C4-2B (cell line): Measurements from ENCODE around the gene ID1.

Experiments
- H3K27ac ChIP-seq: fragments of 450-650 bp; 2 replicates; pipeline ENCODE4 v1.5.1; 2017
- ZFX ChIP-seq: fragments of 450-650 bp; IDR thresholded peaks from 2 replicates; pipeline ENCODE4 v1.6.1; 2017
- TF ChIP-seq, protein P1 (sequence below): fragments of 450-650 bp; conservative IDR thresholded peaks from 2 replicates; pipeline ENCODE4 v1.5.1; 2017; ENCODE audit warnings: mild to moderate bottlenecking

The ID1 gene

DNA sequence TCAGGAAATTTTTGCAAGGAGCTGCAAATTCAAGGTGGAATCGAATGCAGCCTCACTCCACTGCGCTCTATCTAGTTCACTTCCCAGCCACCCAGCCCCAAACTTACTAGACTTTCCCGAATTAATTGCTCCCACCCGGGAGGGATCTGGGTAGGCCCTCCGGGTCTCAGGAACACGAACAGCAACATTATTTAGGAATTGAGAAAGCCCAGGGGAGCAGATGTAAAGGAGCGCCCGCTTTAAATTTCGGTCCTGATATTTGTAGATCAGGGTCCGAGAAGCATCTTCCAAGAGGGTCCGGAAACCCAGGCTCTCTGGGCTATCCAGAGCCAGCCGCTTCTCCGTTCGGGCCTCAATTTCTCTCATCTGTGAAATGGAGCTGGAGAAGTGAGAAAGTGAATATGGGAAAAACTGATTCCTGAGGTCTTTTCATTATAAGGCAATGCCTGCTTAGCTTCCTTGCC lies 490 bp upstream of the ID1 start:
- H3K27ac ChIP-seq, result peak overlapping the region; percentile 85
- TF ChIP-seq, protein P1, sequence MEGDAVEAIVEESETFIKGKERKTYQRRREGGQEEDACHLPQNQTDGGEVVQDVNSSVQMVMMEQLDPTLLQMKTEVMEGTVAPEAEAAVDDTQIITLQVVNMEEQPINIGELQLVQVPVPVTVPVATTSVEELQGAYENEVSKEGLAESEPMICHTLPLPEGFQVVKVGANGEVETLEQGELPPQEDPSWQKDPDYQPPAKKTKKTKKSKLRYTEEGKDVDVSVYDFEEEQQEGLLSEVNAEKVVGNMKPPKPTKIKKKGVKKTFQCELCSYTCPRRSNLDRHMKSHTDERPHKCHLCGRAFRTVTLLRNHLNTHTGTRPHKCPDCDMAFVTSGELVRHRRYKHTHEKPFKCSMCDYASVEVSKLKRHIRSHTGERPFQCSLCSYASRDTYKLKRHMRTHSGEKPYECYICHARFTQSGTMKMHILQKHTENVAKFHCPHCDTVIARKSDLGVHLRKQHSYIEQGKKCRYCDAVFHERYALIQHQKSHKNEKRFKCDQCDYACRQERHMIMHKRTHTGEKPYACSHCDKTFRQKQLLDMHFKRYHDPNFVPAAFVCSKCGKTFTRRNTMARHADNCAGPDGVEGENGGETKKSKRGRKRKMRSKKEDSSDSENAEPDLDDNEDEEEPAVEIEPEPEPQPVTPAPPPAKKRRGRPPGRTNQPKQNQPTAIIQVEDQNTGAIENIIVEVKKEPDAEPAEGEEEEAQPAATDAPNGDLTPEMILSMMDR, result no peak
- TF ChIP-seq ZFX, result no peak

DNA sequence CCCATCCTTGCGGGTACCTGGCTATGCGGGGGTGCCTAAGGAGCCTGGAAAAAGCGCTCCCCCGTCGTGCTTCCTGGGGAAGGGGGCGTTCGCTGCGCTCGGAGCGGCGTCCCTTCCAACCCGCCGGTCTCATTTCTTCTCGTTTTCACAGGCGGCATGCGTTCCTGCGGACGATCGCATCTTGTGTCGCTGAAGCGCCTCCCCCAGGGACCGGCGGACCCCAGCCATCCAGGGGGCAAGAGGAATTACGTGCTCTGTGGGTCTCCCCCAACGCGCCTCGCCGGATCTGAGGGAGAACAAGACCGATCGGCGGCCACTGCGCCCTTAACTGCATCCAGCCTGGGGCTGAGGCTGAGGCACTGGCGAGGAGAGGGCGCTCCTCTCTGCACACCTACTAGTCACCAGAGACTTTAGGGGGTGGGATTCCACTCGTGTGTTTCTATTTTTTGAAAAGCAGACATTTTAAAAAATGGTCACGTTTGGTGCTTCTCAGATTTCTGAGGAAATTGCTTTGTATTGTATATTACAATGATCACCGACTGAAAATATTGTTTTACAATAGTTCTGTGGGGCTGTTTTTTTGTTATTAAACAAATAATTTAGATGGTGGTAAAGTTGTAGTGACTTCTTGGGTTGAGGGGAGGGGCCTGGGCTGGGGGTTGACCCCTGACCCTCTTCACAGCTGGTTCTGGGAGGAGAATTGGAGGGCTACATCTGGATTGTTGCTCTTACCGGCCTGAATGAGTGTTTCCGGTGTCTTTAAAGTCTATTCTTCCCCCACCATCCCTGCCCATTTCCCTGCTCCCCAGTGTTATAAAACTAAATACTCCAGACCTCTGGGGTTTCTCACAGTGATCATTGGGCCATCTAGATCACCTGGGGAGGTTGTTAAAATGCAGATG lies 1.1 kb downstream of the ID1 start:
- no peak for TF ChIP-seq ZFX
- TF ChIP-seq, protein P1, result no peak
- peak overlapping the region; percentile 85 for H3K27ac ChIP-seq

DNA sequence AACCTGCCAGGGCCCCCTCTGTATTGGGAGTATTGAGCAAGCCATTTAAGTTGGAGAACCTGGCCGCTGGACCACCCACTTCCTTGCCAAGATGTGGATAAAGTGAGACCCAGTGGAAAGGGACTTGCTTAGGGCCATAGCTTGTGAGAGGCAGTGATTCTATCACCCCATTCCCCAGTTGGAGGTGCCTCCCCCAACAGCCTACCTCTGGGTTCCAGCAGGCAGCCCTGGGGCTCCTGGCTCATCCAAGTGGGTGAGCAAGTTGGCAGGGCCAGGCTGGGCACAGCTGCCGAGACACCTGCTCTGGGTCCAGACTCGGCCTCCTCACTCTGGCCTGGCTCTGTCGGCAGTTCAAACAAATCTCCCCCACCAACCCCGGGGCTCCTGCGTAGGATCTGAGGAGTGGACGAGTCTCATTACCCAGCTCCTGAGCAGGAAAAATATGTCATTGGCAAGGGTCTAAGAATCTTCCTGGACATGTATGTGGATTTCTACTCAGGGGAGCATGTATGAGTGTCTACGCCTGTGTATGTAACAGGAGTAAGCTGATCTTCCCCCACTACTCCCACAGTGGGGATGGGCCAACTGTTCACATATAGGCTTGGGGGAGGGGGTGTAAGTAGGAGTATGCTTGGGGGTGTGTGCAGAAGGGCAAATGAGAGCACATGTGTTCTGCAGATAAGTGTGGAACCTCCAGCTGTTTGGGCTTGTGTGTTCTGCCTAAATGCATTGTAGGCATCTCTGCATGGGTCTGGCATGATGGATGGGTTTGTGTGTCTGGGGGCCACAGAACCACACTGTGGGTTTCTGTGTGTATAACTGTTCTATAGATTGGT lies 1.9 kb downstream of the ID1 start:
- TF ChIP-seq ZFX, result no peak
- TF ChIP-seq, protein P1, result no peak
- H3K27ac ChIP-seq, result peak overlapping the region; percentile 85

DNA sequence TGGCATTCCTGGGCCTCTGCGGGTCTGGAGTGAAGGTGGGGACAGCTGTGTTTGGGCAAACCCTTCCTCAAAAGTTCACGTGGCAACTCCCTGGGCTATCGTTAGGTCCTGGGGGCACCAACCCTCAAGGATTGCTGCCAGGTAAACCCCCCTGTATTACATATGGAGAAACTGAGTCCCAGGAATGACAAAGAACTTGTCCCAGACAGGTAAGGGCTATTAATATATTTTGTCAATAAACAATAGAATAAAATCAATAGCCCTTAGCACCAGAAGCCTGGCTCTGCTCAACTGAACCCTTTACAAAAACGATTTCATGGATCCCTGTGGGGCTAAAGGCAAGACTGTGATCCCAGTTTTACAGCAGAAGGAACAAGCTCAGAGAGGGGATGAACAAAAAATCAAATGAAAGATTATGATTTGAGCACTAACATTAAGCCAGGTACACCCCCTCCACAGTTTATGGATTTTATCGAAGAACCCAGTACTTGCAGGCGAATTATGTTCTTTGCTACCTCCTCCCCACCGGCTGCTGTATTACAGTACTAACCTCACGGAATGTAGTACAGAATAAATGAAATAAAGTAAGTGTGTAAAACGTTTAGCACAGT lies 2.7 kb downstream of the ID1 start:
- TF ChIP-seq ZFX, result no peak
- TF ChIP-seq, protein P1, result no peak
- peak overlapping the region; percentile 85 for H3K27ac ChIP-seq

DNA sequence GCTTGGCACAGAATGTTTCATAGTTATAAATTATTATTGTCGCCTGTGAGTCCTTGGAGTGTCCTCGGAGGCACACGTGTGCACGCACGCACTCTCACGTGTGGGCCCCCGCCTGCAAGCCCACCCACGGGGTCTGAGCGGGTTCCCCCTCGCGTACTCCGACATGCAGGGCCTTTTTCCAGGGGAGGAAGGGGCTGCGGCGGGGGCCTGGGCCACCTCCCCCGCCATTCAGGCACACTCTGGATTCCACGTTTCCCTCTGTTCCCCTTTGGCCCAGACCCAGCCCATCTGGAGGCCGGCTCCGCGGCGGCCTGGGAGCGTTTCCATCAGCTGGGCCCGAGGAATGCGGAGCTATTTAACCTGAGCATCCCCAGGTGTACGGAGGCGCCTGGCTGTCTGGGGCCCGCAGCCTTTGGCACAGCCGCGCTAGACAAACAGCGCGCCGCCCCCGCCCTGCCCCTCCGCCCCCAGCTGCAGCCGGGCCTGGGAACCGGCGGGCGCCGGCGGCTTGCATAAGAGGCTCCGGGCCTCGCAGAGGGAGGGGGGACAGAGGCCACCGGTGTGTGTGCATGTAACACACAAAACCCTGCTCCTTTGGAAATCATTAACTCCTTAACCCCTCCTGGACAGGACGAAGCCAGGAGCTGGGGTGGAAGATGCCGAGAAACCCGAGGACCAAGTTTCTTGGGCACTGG lies 3.3 kb downstream of the ID1 start:
- H3K27ac ChIP-seq, result peak overlapping the region; percentile 85

DNA sequence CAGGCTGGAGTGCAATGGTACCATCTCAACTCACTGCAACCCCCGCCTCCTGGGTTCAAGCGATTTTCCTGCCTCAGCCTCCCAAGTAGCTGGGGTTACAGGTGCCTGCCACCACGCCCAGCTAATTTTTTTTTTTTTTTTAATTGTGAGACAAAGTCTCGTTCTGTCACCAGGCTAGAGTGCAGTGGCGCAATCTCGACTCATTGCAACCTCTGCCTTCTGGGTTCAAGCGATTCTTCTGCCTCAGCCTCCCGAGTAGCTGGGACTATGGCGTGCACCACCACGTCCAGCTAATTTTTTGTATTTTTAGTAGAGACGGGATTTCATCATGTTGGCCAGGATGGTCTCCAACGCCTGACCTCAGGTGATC lies 7.2 kb downstream of the ID1 start:
- peak overlapping the region; percentile 14 for H3K27ac ChIP-seq

More for the DNA sequence above, 3.3 kb downstream of the ID1 start:
- no peak for TF ChIP-seq ZFX
- TF ChIP-seq, protein P1, result no peak

DNA sequence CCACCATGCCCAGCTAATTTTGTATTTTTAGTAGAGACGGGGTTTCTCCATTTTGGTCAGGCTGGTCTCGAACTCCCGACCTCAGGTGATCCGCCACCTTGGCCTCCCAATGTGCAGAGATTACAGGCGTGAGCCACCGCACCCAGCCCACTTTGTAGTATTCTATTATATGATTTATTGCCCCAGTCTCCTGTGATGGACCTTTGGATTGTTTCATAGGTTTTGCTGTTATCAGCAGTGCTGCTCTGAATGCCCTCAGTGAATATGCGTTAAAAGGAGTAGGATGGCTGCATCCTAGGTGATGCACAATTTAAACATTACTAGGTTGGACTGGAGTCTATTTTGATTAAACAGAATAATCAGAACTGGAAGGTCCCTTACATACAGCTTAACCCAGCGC lies 10.3 kb downstream of the ID1 start:
- no peak overlapping the region for H3K27ac ChIP-seq
- TF ChIP-seq, protein P1, result no peak
- no peak for TF ChIP-seq ZFX
